Hepatic stellate cell (primary cell): ENCODE measurements around the gene LGALS1.
A peak's percentile ranks its signal among the peaks of the same experiment; 100 is the strongest.
"Not testable (repeated sequence)": the region's sequence is repeated elsewhere in the genome, so short reads cannot be mapped to it uniquely, and the experiment has no call there.

Experiments used
- DNase-seq: peaks from one replicate; pipeline ENCODE4 v3.0.0; 2011; ENCODE audit warnings: low spot score

The LGALS1 gene

GRCh38 chr22:37639070-37639760 is 36.2 kb upstream of the LGALS1 start, which contains the start of gene SH3BP1:
Gene SH3BP1 (plus strand): TSS chr22:37639669. CDS start chr22:37639788, 119 bp downstream.
- DNase-seq, result peak; percentile 71

DNA sequence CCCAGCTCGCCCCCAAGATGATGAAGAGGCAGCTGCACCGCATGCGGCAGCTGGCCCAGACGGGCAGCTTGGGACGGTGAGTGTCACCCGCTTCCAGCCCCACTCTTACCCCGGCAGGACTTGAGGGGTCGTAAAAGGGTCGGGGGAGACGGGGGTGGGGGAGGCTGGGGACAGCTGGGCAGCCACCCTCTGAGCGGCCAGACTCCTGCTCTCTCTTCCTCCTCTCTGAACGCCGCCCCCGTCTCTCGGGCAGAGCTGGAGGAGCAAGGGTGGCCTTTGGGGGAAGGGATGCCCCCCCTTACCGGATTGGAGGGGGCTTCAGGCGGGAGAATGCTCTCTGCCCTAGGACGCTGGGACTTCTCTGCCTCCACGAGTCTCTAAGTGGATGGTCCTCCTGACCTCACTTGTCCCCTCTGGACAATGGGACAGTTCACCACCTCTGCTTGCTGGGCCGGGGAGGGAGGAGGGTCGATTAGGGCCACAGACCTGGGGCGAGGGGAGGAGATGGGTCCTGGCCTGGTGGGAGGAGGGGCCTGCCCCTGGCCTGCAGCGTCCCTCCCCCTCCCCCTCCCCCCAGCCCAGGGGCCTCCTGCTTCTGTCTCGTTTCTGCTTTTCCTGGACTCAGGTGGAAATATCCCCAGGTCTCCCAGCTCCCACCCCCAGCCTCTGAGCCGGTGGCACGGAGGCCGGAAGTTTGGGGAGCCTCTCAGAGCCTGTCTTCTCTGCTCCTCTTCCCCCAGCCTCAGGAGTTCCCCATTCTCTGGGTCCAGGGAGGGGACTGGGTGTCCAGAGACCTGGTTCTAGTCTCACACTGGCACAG is 35.5 kb upstream of the LGALS1 start:
- DNase-seq, result no peak

DNA sequence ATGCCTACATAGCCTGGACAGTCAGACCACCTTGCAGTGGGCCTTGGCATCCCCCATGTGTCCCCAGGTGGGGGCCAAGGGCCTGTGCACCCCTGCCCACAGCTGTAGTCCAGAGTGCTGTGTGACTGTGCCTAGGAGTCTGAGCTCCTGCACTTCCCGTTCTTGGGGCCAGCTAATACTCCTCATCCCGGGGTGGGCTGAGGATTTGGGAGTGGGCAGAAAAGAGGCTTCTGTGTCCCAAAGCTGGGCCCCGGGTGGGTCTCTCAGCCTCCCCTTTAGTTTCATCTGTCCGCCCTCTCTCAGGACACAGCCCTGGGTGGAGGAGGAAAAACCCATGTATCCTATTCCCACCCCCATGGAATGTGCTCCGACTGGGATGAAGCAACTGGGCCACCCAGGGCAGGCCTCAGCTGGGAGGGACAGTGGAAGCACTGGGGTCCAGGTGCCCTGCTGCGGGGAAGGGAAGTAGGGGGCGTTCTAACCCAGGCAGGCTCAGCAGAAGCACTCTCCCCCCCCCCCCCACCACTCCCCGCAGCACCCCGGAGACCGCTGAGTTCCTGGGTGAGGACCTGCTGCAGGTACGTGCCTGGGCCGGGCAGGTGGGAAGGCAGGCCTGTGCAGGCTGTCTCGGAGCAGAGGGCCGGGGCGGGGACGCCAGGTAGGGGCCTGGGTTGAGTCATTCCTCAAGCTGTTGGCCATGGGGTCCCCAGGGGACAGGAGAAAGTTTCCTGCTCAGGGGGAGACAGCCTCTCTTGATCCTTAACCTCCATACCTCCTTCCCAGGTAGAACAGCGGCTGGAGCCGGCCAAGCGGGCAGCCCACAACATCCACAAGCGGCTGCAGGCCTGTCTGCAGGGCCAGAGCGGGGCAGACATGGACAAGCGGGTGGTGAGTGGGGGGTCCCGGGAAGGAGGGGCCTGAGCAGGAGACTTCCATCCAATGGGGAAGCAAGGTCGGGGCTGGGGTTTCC is 34.6 kb upstream of the LGALS1 start:
- no peak for DNase-seq

- no peak for DNase-seq
Measured at GRCh38 chr22:37641561-37641949, 33.9 kb upstream of the LGALS1 start.

DNA sequence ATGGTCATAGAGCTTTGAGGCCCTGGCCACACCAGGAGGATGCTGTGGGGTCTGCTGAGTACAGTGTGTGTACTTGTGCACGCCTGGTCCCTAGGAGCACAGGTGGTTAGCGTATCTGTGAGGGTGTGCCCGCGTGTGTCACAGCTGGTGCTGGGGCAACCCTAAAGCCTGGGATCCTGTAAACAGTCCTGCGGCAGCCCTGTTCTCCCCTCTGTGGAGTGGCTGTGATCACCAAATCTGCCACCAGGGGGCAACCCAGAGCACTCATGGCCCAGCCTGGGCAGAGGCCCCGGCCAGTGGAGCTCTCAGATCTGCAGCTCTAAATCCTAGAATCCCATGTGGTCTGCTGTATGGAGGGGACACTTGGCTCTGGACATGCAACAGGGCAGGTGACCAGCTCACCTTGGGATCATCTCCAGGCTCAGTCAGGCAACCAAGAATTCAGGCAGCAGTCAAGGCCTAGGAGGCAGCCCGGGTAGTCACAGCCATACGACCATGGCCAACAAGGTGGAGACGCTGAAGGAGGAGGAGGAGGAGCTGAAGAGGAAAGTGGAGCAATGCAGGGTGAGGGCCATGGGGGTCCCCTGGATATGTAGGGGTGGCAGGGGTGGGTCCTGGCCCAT is 32.1 kb upstream of the LGALS1 start:
- peak; percentile 91 for DNase-seq

DNA sequence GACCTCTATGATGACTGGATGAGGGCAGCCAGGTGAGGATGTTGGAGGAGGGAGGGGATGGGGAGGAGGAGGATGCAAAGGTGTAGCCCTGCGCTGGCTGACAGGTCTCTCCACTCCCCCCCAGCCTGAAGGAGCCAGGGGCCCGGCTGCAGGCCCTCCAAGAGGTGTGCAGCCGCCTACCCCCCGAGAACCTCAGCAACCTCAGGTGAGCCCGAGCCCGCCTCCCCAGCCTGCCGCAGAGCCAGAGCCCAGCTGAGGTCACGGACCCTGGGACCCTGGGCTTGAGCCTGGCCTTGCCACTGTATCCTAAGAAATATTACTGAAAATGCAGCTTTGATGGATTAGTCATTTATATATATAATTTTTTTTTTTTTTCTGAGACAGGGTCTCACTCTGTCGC is 28.1 kb upstream of the LGALS1 start:
- DNase-seq, result no peak

DNA sequence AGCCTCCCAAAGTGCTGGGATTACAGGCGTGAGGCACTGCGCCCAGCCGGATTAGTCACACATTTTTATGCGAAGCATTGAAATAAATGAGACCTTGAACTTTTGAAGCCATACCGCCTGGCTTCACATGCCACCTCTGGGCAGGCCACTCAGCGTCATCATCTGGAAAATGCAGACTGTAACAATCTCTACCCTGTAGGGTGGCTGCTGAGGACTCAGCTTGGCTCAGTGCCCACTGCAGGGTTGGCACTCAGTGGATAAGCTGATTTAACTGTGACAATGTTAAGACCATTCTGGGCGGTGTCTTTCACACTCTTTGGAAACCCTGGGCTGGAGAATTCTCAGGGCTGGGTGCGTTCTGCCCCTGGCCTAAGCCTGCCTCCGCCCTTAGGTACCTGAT is 27.5 kb upstream of the LGALS1 start:
- no peak for DNase-seq

DNA sequence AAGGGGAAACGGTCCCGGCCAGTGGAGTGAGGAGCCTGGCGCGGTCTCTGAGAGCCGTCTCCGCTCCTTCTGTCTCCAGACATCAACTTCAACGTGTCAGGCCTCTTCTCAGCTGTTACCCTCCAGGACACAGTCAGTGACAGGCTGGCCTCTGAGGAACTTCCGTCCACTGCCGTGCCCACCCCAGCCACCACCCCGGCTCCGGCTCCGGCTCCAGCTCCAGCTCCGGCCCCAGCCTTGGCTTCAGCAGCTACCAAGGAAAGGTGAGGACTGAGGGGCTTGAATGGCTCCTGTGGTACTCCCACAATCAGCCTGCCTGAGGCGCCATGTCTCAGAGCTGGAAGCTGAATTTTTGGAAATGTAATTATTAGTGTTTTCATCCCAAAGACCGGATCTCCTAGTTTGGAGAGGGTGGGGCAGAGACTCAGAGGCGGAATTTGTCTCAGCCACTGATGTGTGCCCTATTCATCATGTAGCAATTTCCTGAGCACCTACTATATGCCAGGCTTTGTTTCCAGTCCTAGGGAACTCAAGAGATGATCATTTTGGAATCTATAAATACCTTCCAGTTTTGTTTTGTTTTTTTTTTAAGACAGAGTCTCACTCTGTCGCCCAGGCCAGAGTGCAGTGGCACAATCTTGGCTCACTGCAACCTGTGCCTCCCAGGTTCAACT is 24.8 kb upstream of the LGALS1 start:
- DNase-seq, result no peak

DNA sequence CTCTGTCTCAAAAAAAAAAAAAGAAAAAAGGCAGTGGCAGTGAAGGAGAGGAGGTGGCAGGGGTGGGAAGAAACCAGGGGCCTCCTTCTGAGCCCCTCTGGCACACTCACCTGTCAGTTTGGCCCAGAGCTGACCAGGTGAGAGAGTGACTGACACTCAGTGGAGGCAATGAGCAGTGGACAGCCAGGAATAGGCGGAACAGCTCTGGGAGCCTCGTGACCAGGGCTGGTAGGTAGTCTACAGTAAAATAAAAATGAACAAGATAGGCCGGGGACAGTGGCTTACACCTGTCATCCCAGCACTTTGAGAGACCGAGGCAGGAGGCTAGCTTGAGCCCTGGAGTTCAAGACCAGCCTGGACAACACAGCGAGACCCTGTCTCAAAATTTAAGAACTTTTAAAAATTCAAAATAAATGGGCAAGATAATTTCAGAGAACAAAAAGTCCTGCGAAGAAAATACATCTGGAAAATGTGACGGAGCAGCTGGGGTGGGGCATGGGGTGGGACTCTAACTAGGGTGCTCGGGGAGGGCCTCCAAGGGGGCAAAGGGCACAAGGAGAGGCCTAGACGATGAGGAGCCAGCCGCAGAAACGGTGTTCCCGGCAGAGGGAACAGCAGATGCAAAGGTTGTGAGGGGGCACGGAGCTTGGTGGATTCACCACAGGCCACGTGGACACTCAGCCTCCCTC is 20.7 kb upstream of the LGALS1 start:
- no peak for DNase-seq

DNA sequence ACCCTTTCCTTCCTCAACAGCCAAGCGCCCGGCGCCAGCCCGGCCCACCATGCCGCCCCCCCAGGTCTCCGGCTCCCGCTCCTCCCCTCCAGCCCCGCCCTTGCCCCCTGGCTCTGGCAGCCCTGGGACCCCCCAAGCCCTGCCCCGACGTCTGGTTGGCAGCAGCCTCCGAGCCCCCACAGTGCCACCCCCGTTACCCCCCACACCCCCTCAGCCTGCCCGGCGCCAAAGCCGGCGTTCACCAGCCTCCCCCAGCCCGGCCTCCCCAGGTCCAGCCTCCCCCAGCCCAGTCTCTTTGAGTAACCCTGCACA is 20.2 kb upstream of the LGALS1 start:
- no peak for DNase-seq

- DNase-seq, result not testable (repeated sequence)
Measured at GRCh38 chr22:37656583-37656982, 18.9 kb upstream of the LGALS1 start.

GRCh38 chr22:37657590-37658132 is 17.8 kb upstream of the LGALS1 start:
- peak; percentile 59 for DNase-seq

- DNase-seq, result peak; percentile 100
Measured at GRCh38 chr22:37658133-37659065, 17.0 kb upstream of the LGALS1 start, which contains the start of gene PDXP. Gene PDXP (plus strand): TSS chr22:37658723. CDS start chr22:37658783, 60 bp downstream.

GRCh38 chr22:37659066-37659896 is 16.2 kb upstream of the LGALS1 start:
- DNase-seq, result no peak

- DNase-seq, result no peak
Measured at GRCh38 chr22:37659897-37660708, 15.3 kb upstream of the LGALS1 start.

- no peak for DNase-seq
Measured at GRCh38 chr22:37660709-37661045, 14.8 kb upstream of the LGALS1 start.

DNA sequence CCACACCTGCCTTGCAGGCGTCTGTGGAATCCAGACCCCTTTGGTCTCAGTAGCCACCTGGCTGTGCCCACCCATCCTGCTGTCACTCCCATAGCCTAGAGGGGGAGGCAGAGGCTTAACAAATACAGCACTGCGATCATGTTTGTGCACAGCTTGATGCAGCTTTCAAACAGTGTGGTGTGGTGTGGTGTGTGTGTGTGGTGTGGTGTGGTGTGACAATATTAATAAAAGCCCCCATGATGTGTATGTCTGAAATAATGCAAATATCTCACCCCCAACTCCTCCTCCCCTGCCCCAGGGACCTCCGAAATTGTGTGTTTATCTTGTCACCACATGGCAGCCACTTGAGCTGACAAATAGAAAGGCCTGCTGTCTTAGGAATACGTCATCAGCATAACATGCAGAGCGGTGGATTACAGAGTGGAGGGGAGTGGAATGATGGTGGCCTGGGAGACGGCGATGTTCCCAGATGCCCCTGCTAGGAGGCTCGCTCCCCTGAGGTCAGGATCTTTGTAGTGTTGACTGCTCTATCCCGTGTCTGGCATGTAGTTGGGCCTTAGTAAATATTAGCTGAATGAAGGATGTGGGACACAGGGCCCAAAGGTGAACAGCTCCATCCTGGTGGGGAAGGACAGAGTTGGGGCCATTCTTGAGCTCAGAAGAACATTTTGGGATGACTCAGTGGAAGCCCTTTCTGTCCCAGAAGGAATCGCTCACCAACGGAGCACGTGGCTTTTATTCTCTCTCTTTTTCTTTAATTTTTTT is 14.1 kb upstream of the LGALS1 start:
- DNase-seq, result peak; percentile 84
